NCI-H2029 treated with DMSO at 0.1 percent for 48 hours (cell line): Measurements from ENCODE around the gene RTKN2.
"Not testable (repeated sequence)": the region's sequence is repeated elsewhere in the genome, so short reads cannot be mapped to it uniquely, and the experiment has no call there.

ENCODE experiments used
- DNase-seq: peaks from one replicate; lab custom pipeline; 2025; lab: John Stamatoyannopoulos, UW

RTKN2 gene, protein sequence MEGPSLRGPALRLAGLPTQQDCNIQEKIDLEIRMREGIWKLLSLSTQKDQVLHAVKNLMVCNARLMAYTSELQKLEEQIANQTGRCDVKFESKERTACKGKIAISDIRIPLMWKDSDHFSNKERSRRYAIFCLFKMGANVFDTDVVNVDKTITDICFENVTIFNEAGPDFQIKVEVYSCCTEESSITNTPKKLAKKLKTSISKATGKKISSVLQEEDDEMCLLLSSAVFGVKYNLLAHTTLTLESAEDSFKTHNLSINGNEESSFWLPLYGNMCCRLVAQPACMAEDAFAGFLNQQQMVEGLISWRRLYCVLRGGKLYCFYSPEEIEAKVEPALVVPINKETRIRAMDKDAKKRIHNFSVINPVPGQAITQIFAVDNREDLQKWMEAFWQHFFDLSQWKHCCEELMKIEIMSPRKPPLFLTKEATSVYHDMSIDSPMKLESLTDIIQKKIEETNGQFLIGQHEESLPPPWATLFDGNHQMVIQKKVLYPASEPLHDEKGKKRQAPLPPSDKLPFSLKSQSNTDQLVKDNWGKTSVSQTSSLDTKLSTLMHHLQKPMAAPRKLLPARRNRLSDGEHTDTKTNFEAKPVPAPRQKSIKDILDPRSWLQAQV

GRCh38 chr10:62268399-62269114, at the start of gene RTKN2:
RTKN2 (minus strand) TSS chr10:62268844; CDS start chr10:62268610, 234 bp downstream.
- no peak for DNase-seq

DNA sequence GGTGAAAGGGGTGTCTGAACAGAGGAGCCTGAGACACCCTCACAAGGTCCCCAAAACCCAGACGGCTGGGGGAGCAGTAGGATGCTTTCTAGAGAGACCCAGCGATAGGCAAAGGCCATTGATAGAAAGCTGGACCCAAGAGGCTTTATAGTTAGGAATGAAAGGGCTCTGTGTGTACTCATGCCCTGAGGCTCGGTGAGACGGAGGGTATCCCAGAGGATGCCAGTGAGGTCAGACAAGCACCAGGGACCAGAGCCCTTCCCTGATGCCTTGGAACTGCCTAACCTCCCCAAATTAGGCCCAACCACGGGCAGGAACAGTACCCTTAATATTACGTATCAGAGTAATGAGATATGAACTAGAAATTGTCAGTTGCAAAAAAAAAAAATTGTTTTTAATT, 48.6 kb upstream of the RTKN2 start:
- no peak for DNase-seq

DNA sequence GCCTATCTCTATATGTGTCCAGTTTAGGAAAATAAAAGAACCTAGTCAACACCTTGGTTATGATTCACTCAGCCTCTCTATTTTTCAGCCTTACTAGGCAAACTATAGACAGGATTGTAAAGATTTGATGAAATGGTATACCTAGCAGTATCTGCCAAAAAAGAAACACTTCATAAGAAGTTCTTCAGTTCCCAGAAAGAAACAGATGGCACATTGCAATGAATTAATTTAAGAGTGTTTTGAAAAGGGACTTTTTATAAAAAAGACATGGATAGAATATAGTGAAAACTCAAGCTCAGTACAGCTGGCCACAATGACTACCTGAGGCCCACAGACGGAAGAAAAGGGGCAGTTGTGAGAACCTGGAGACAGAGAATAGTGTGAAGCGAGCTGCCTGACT, 40.6 kb upstream of the RTKN2 start:
- DNase-seq: no peak

DNA sequence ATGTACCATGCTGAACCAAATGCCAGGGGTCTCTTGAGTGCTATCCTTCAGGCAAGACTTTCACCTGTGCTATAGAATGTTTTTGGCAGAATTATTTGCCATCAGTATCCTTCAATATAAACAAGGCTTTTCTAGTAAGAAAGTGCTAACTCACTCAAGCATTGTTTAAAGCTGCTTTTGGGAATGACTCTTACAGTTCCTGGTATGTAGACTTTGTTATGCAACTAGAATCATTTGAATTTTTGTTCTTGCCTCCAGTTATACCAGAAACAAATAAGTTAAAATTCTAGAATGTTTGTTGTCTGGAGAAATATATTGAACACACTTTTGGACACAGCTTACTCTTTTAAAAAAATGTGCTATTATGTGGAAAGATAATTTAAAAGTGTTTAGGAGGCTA, 39.5 kb upstream of the RTKN2 start:
- DNase-seq: no peak

DNA sequence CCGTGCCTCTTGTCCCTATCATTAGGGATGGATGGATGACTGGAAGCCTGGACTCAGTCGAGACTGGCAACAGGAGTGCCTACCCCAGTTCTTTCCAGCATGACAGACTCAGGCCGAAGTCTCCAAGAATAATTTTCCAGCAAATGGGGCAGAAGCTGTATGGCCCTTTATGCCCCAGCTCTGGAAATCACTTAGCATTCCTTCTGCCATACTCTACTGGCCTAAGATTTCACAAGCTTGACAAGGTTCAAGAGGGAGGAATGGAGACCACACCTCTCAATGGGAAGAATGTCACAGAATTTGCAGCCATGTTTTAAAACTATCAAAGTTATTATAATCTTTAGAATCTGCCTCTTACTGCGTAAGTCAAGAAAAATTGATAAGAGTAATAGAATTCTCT, 39.0 kb upstream of the RTKN2 start:
- DNase-seq: no peak

DNA sequence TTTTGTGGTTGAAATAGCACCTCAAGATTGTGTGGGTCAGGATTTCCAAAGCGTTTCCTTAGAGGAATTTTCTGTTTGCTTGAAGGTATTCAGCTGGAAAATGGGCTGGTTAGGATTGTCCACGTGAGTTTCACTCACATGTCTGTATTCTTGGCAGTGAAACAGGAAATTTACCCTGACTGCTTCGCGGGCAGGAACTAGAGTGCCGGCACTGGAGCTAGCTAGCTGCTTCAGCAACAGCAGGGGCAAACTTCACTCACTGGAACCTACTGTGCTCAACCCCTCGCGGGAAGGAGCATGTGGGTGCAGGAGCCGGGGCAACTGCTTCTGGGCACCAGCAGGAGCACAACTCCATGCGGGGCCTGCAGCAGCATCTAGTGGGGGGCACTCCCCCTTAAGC, 38.0 kb upstream of the RTKN2 start:
- no peak for DNase-seq

- no peak for DNase-seq
These were observed 37.2 kb upstream of the RTKN2 start for GRCh38 chr10:62305813-62306212.

GRCh38 chr10:62303922-62304321, 35.3 kb upstream of the RTKN2 start:
- DNase-seq: no peak

DNA sequence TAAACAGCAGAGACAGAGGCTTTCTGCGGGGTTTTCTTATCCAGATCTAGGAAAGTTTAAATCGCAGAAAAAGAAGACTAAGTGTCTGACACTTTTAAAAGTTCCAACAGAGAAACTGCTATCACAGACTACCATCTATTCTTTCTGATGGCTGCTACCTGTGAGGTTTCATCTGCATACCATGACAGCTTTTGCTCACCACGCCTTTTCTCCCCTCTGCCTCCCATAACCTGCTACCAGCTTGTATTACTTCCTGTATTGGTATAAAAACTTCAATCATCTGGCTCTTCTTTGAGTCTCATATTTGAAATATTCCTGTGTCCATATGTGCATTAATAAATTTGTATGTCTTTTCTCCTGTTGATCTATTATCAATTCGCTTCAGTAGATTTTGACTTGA, 34.1 kb upstream of the RTKN2 start:
- no peak for DNase-seq

GRCh38 chr10:62297857-62298256, 29.2 kb upstream of the RTKN2 start:
- no peak for DNase-seq

DNA sequence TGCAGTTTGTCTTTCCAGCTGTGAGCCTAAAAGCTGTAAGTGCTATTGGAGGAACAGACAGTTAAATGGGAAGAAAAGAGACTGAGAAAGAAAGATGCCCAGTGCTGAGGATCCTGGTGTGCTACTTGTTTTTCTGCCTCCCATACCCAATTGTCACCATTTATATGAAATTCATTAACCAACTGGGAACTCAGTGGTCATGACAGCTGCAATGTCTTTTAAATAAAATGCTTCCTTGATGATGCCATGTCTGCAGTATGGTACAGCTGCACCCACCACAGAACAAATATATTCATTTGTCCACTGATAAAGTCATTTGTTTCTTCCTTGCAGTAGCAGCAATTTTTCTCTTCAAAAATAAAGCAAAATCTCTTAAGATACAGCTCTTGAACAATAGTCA, 15.6 kb upstream of the RTKN2 start:
- no peak for DNase-seq

- DNase-seq: not testable (repeated sequence)
These were observed 12.7 kb upstream of the RTKN2 start for GRCh38 chr10:62281348-62281747.

GRCh38 chr10:62280392-62280791, 11.7 kb upstream of the RTKN2 start:
- not testable (repeated sequence) for DNase-seq

GRCh38 chr10:62278441-62278910, 9.8 kb upstream of the RTKN2 start:
- no peak for DNase-seq

DNA sequence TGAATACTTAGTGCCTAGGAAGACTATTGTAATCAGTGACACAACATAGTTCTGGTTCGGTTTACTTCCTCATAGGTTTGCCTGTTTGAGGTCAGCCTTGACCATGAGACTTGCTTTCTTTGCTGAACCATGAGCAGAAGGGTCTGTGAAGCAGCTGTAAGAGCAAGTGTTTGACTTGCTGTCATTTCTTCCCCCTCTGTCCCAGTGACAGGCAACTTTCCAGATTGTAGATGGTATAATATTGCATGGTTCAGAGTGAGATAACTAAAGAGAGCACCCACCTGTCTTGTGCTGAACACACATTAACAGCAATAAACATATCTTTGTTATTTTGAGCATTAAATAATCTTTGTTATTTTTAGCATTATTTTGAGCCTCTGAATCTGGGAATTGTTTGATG, 9.3 kb upstream of the RTKN2 start:
- DNase-seq: no peak

- no peak for DNase-seq
These were observed 1.4 kb upstream of the RTKN2 start for GRCh38 chr10:62270020-62270419.

GRCh38 chr10:62268027-62268398, 631 bp downstream of the RTKN2 start:
- DNase-seq: no peak

DNA sequence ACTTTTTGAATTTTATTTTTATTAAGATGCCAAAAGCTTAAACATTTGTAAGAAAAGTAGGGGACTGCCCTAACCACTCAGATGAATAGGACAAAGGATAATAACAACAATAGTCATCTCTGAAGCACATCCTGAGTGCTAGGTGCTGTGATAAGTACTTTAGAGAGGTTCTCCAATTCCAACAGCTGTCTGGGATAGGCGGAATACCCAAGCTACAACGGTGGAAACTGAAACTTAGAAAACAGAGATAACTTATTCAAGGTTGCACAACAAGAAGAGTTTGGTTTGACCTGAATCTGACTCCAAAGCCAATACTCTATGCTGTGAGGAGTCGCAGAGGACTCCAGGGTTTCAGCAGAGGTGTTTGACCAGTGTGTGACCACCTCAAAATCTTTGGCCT, 2.0 kb downstream of the RTKN2 start:
- no peak for DNase-seq

DNA sequence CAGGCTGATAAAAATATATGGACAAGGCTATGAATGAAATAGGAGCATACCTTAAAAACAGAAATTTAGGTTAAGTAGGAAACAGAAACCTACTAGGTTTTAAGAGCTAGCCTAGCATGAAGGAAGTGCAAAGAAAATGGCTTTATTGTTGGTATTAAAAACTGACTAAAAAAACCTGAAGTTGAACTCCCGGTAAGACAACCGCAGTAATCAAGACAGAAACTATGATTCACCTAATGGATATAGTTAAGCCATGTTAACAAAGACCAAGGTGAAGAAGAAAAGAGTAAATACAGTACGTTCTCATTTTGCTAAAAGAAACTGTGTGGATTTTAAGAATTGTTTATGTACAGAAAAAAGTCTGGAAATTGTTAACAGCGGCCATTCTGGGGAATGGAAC, 2.5 kb downstream of the RTKN2 start:
- no peak for DNase-seq

- no peak for DNase-seq
These were observed 3.8 kb downstream of the RTKN2 start for GRCh38 chr10:62264702-62265436.

GRCh38 chr10:62264126-62264525, 4.5 kb downstream of the RTKN2 start:
- DNase-seq: no peak

- DNase-seq: no peak
These were observed 7.0 kb downstream of the RTKN2 start for GRCh38 chr10:62261666-62262065.
